Neuronal stem cell (in vitro differentiated cells): Measurements from ENCODE around the gene ENOX1.

Experiments used
- DNase-seq: peaks from one replicate; pipeline ENCODE4 v3.0.0-alpha.2; 2013; ENCODE audit warnings: low spot score
- H2AFZ ChIP-seq: one replicate; pipeline ENCODE4 v1.6.1; 2013; ENCODE audit warnings: mild to moderate bottlenecking, low read length, inconsistent platforms
- H2AK5ac ChIP-seq: 2 replicates; pipeline ENCODE4 v1.6.1; 2013; ENCODE audit warnings: low read depth, mild to moderate bottlenecking, inconsistent platforms, low read length, moderate library complexity, mixed read lengths
- H2BK120ac ChIP-seq: 2 replicates; pipeline ENCODE4 v1.6.1; 2013; ENCODE audit warnings: low read depth, mild to moderate bottlenecking, inconsistent platforms, low read length, moderate library complexity, mixed read lengths
- H2BK12ac ChIP-seq: one replicate; pipeline ENCODE4 v1.6.1; 2013; ENCODE audit warnings: low read length, inconsistent platforms
- H2BK15ac ChIP-seq: 2 replicates; pipeline ENCODE4 v1.6.1; 2013; ENCODE audit warnings: mild to moderate bottlenecking, low read length, inconsistent platforms, mixed read lengths
- H2BK5ac ChIP-seq: one replicate; pipeline ENCODE4 v1.6.1; 2013; ENCODE audit warnings: inconsistent platforms, mild to moderate bottlenecking, low read length, moderate library complexity
- H3K14ac ChIP-seq: one replicate; pipeline ENCODE4 v1.6.1; 2013; ENCODE audit warnings: low read length, inconsistent platforms
- H3K18ac ChIP-seq: 2 replicates; pipeline ENCODE4 v1.6.1; 2013; ENCODE audit warnings: low read length, inconsistent platforms
- H3K23ac ChIP-seq: 2 replicates; pipeline ENCODE4 v1.6.1; 2013; ENCODE audit warnings: low read depth, mild to moderate bottlenecking, mixed read lengths, low read length, inconsistent platforms; ENCODE audit not compliant: poor library complexity
- H3K27ac ChIP-seq: replicated peaks from 3 replicates; pipeline ENCODE4 v1.5.1; 2013; ENCODE audit warnings: low read length, inconsistent platforms
- H3K27me3 ChIP-seq, 3 experiments: 2 replicates each; pipeline ENCODE4 v1.6.1; 2013; ENCODE audit warnings: low read length in 3 of 3, mild to moderate bottlenecking in 2 of 3, inconsistent platforms in 1 of 3, low read depth in 1 of 3, mixed read lengths in 1 of 3, moderate library complexity in 1 of 3; ENCODE audit not compliant: control insufficient read depth in 3 of 3, insufficient read depth in 3 of 3
- H3K36me3 ChIP-seq, 2 donors: replicated peaks in 1 of 2; 2 replicates each; pipeline ENCODE4 v1.6.1; 2013; ENCODE audit warnings: low read length in 2 of 2; ENCODE audit not compliant: control insufficient read depth in 2 of 2, insufficient read depth in 2 of 2
- H3K4ac ChIP-seq: 2 replicates; pipeline ENCODE4 v1.6.1; 2013; ENCODE audit warnings: inconsistent platforms, mild to moderate bottlenecking, low read length, moderate library complexity
- H3K4me1 ChIP-seq, 2 donors: 1 replicate in 1 of 2; 2 replicates in 1 of 2; pipeline ENCODE4 v1.6.1; 2013; ENCODE audit warnings: low read length in 2 of 2, low read depth in 1 of 2; ENCODE audit not compliant: control insufficient read depth in 2 of 2, insufficient read depth in 1 of 2
- H3K4me2 ChIP-seq: one replicate; pipeline ENCODE4 v1.6.1; 2013; ENCODE audit warnings: mild to moderate bottlenecking, low read length, inconsistent platforms; ENCODE audit not compliant: insufficient read depth, poor library complexity, severe bottlenecking
- H3K4me3 ChIP-seq, 2 donors: 2 replicates each; pipeline ENCODE4 v1.5.1; 2013; ENCODE audit warnings: low read length in 2 of 2, mild to moderate bottlenecking in 2 of 2, inconsistent platforms in 1 of 2, moderate library complexity in 1 of 2
- H3K79me1 ChIP-seq: one replicate; pipeline ENCODE4 v1.6.1; 2013; ENCODE audit warnings: low read depth, mild to moderate bottlenecking, inconsistent platforms, low read length, moderate library complexity
- H3K9ac ChIP-seq: one replicate; pipeline ENCODE4 v1.6.1; 2013; ENCODE audit warnings: mild to moderate bottlenecking, low read depth, low read length, inconsistent platforms; ENCODE audit not compliant: poor library complexity
- H3K9me3 ChIP-seq, 2 donors: replicated peaks in 1 of 2; 2 replicates each; pipeline versions ENCODE3 to v1.6.1; 2013; ENCODE audit warnings: low read length in 2 of 2, mild to moderate bottlenecking in 2 of 2, inconsistent platforms in 1 of 2, low read depth in 1 of 2, mixed read lengths in 1 of 2, moderate library complexity in 1 of 2; ENCODE audit not compliant: control insufficient read depth in 2 of 2, insufficient read depth in 1 of 2
- H4K8ac ChIP-seq: one replicate; pipeline ENCODE4 v1.6.1; 2013; ENCODE audit warnings: low read depth, mild to moderate bottlenecking, inconsistent platforms, low read length, moderate library complexity
- H4K91ac ChIP-seq: one replicate; pipeline ENCODE4 v1.6.1; 2013; ENCODE audit warnings: low read length, low read depth, mild to moderate bottlenecking, inconsistent platforms; ENCODE audit not compliant: poor library complexity
- WGBS, 2 donors: extraction: QIAGEN DNeasy Blood & Tissue Kit; methylation state at CpG; one replicate each; pipeline ENCODE4 v1.1.7; 2013; ENCODE audit warnings: missing lambda C conversion rate in 2 of 2, mixed read lengths in 1 of 2; ENCODE audit not compliant: insufficient read length in 2 of 2, insufficient replicate concordance in 1 of 2; ENCODE audit errors: extremely low coverage in 2 of 2; 5-methylcytosine and 5-hydroxymethylcytosine counted together

The ENOX1 gene

GRCh38 chr13:43626994-43627393, 159.8 kb downstream of the ENOX1 start:
- H2AFZ ChIP-seq, result no peak overlapping the region
- H3K36me3 ChIP-seq, result no peaks in the 10 kb centered on the region
- no peak overlapping the region for H2BK120ac ChIP-seq
- H3K14ac ChIP-seq, result no peak overlapping the region
- no peak overlapping the region for H2BK12ac ChIP-seq
- no peaks in the 10 kb centered on the region for H3K79me1 ChIP-seq
- H2BK5ac ChIP-seq, result no peak overlapping the region
- no CpG with 5 or more reads among the region's 2 CpGs for WGBS, 2 donors
- no peak overlapping the region for H3K4ac ChIP-seq
- no peak overlapping the region for H2AK5ac ChIP-seq
- peaks cover 0 to 2% of the 10 kb centered on the region in 2 donors for H3K4me1 ChIP-seq
- H3K4me2 ChIP-seq, result no peak overlapping the region
- H4K8ac ChIP-seq, result no peak overlapping the region
- H3K4me3 ChIP-seq, result no peak overlapping the region
- no peak overlapping the region for H3K18ac ChIP-seq
- H3K23ac ChIP-seq, result no peak overlapping the region
- no peak overlapping the region for H3K9ac ChIP-seq
- no peak for DNase-seq
- H2BK15ac ChIP-seq, result no peak overlapping the region
- H3K9me3 ChIP-seq, result no peaks in the 10 kb centered on the region
- H3K27ac ChIP-seq, result no peak overlapping the region
- no peak overlapping the region for H4K91ac ChIP-seq
- no peaks in the 10 kb centered on the region for H3K27me3 ChIP-seq

- Histone ChIP-seq H2AFZ (no peak overlapping the region), H2AK5ac (no peak overlapping the region), H2BK120ac (no peak overlapping the region), H3K27me3 (no peaks in the 10 kb centered on the region), H2BK12ac (no peak overlapping the region), H3K4ac (no peak overlapping the region), H3K79me1 (no peaks in the 10 kb centered on the region), H3K18ac (no peak overlapping the region), H4K8ac (no peak overlapping the region), H3K4me2 (no peak overlapping the region), H3K4me1 (no peaks in the 10 kb centered on the region), H3K4me3 (no peak overlapping the region), H2BK15ac (no peak overlapping the region), H2BK5ac (no peak overlapping the region), H3K14ac (no peak overlapping the region), H4K91ac (no peak overlapping the region), H3K36me3 (no peaks in the 10 kb centered on the region), H3K9me3 (no peaks in the 10 kb centered on the region), H3K23ac (no peak overlapping the region), H3K27ac (no peak overlapping the region), H3K9ac (no peak overlapping the region)
- DNase-seq, result no peak
These were observed 172.7 kb downstream of the ENOX1 start for GRCh38 chr13:43614063-43614462.

GRCh38 chr13:43611281-43612273, 175.2 kb downstream of the ENOX1 start:
- no peak overlapping the region for H2AK5ac ChIP-seq
- H4K8ac ChIP-seq, result no peak overlapping the region
- H3K4me3 ChIP-seq, result no peak overlapping the region
- no peaks in the 10 kb centered on the region for H3K36me3 ChIP-seq
- H2AFZ ChIP-seq, result no peak overlapping the region
- H3K27me3 ChIP-seq, result no peaks in the 10 kb centered on the region
- no peak overlapping the region for H3K14ac ChIP-seq
- no peak overlapping the region for H2BK5ac ChIP-seq
- H3K4ac ChIP-seq, result no peak overlapping the region
- H3K9ac ChIP-seq, result no peak overlapping the region
- no peak overlapping the region for H3K4me2 ChIP-seq
- no peak for DNase-seq
- H3K23ac ChIP-seq, result no peak overlapping the region
- no CpG with 5 or more reads among the region's 3 CpGs for WGBS, 2 donors
- H3K9me3 ChIP-seq, result no peaks in the 10 kb centered on the region
- no peaks in the 10 kb centered on the region for H3K79me1 ChIP-seq
- H3K18ac ChIP-seq, result no peak overlapping the region
- no peak overlapping the region for H4K91ac ChIP-seq
- H3K27ac ChIP-seq, result no peak overlapping the region
- H2BK12ac ChIP-seq, result no peak overlapping the region
- H2BK120ac ChIP-seq, result no peak overlapping the region
- H3K4me1 ChIP-seq, result no peaks in the 10 kb centered on the region
- no peak overlapping the region for H2BK15ac ChIP-seq

GRCh38 chr13:43608400-43609137, 178.2 kb downstream of the ENOX1 start:
- H2AK5ac ChIP-seq, result no peak overlapping the region
- H3K36me3 ChIP-seq, result no peaks in the 10 kb centered on the region
- H3K4ac ChIP-seq, result no peak overlapping the region
- no peak overlapping the region for H2AFZ ChIP-seq
- H3K79me1 ChIP-seq, result no peaks in the 10 kb centered on the region
- H3K27me3 ChIP-seq, result no peaks in the 10 kb centered on the region
- H2BK12ac ChIP-seq, result no peak overlapping the region
- no peak overlapping the region for H3K23ac ChIP-seq
- no peak overlapping the region for H3K4me3 ChIP-seq
- H3K4me2 ChIP-seq, result no peak overlapping the region
- no peak overlapping the region for H3K18ac ChIP-seq
- H2BK120ac ChIP-seq, result no peak overlapping the region
- no peak overlapping the region for H4K8ac ChIP-seq
- H2BK15ac ChIP-seq, result no peak overlapping the region
- no peak overlapping the region for H3K9ac ChIP-seq
- DNase-seq, result no peak
- H3K4me1 ChIP-seq, result no peaks in the 10 kb centered on the region
- no peak overlapping the region for H3K14ac ChIP-seq
- no peak overlapping the region for H3K27ac ChIP-seq
- H3K9me3 ChIP-seq, result peaks cover 0 to 5% of the 10 kb centered on the region in 2 donors
- no CpG with 5 or more reads among the region's 6 CpGs for WGBS, 2 donors
- no peak overlapping the region for H2BK5ac ChIP-seq
- no peak overlapping the region for H4K91ac ChIP-seq
